ENCODE results near the gene ARL4A.

The ARL4A gene

GRCh38 chr7:12686891-12687717 lies at the start of gene ARL4A:
ARL4A (plus strand) TSS chr7:12687633; CDS start chr7:12688255, 622 bp downstream.
- no peak within 1 kb of the TSS for H3K4me2 ChIP-seq (ENCODE audit: low read depth, low read length, poor library complexity, severe bottlenecking)
- no peaks in the 10 kb centered on the region for H3F3A ChIP-seq (ENCODE audit: low read depth)

GRCh38 chr7:12637819-12638592 lies 49.4 kb upstream of the ARL4A start:
- H3K36me3 ChIP-seq (ENCODE audit: insufficient read depth, low read length), result no peaks in the 10 kb centered on the region
- H3F3A ChIP-seq (ENCODE audit: low read depth), result no peaks in the 10 kb centered on the region
- no peaks in the 10 kb centered on the region for H3K79me2 ChIP-seq (ENCODE audit: insufficient read depth, low read length)
- peak overlapping the region; percentile 84 for H2AFZ ChIP-seq (ENCODE audit: low read length)
- peak overlapping the region; percentile 30 for H3K4me3 ChIP-seq (ENCODE audit: low read length, poor library complexity, severe bottlenecking)
- H3K4me1 ChIP-seq (ENCODE audit: insufficient read depth, low read length, poor library complexity, severe bottlenecking), result no peaks in the 10 kb centered on the region
- no peak for TF ChIP-seq EZH2phosphoT487 (IDR thresholded peaks at IDR 0.05; ENCODE audit: borderline replicate concordance)
- no peak for TF ChIP-seq CTCF (conservative IDR thresholded peaks at IDR 0.05; ENCODE audit: low read length)
- H3K27me3 ChIP-seq (ENCODE audit: insufficient read depth, low read length, poor library complexity, severe bottlenecking), result no peaks in the 10 kb centered on the region
- H4K20me1 ChIP-seq (ENCODE audit: insufficient read depth, low read length, poor library complexity, severe bottlenecking), result no peaks in the 10 kb centered on the region
- no peaks in the 10 kb centered on the region for H3K9me2 ChIP-seq (replicated peaks; ENCODE audit: low read depth, low read length)
- no peak overlapping the region for H3K9ac ChIP-seq (ENCODE audit: low read depth, low read length, poor library complexity, severe bottlenecking)
- H3K4me2 ChIP-seq (ENCODE audit: low read depth, low read length, poor library complexity, severe bottlenecking), result peak overlapping the region; percentile 58
- H3K9me3 ChIP-seq (ENCODE audit: insufficient read depth, low read depth, low read length), result no peaks in the 10 kb centered on the region

More at GRCh38 chr7:12686891-12687717, at the start of gene ARL4A:
- Histone ChIP-seq H3K27me3 (ENCODE audit: insufficient read depth, low read length, poor library complexity, severe bottlenecking) (no peaks in the 10 kb centered on the region), H3K9ac (ENCODE audit: low read depth, low read length, poor library complexity, severe bottlenecking) (no peak within 1 kb of the TSS), H3K4me1 (ENCODE audit: insufficient read depth, low read length, poor library complexity, severe bottlenecking) (no peaks in the 10 kb centered on the region), H3K9me2 (replicated peaks; ENCODE audit: low read depth, low read length) (no peaks in the 10 kb centered on the region), H3K9me3 (ENCODE audit: insufficient read depth, low read depth, low read length) (no peaks in the 10 kb centered on the region), H2AFZ (ENCODE audit: low read length) (no peak within 1 kb of the TSS), H3K79me2 (ENCODE audit: insufficient read depth, low read length) (no peaks in the 10 kb centered on the region), H3K4me3 (ENCODE audit: low read length, poor library complexity, severe bottlenecking) (no peak within 1 kb of the TSS), H4K20me1 (ENCODE audit: insufficient read depth, low read length, poor library complexity, severe bottlenecking) (no peaks in the 10 kb centered on the region), H3K36me3 (ENCODE audit: insufficient read depth, low read length) (no peaks in the 10 kb centered on the region)
- TF ChIP-seq EZH2phosphoT487 (IDR thresholded peaks at IDR 0.05; ENCODE audit: borderline replicate concordance), result no peak
- TF ChIP-seq CTCF (conservative IDR thresholded peaks at IDR 0.05; ENCODE audit: low read length), result no peak

DNA sequence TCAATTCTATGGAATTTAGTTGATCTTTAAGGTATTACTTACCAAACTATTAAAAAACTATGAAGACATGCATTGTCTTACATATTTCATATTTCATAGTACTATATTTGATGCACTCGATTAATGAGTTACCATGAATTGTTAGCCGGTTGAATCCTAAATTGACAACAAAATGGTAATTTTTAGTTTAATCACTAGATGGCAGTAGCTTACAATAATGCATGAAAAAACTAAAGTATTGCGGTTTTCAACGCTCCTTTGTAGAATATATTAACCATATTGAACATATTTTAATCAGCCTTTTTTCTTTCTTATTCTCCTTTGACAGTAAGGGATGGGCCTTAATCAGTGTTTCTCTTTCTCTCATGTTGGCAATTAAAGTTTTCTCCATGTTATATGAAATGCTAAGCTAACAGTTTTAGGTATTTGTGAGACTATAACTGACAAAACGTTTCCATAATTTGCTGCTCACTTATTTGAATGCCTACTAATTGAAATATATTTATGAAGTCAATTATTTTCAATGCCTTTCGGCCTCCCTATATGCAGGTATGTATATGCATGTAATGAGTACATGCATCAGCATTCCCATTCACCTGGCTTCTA lies 48.5 kb upstream of the ARL4A start:
- Histone ChIP-seq H3K27me3 (ENCODE audit: insufficient read depth, low read length, poor library complexity, severe bottlenecking) (no peaks in the 10 kb centered on the region), H3K79me2 (ENCODE audit: insufficient read depth, low read length) (no peaks in the 10 kb centered on the region), H3K9me3 (ENCODE audit: insufficient read depth, low read depth, low read length) (no peaks in the 10 kb centered on the region), H2AFZ (ENCODE audit: low read length) (peak overlapping the region; percentile 84; the same call in 1 of the 2 replicates), H4K20me1 (ENCODE audit: insufficient read depth, low read length, poor library complexity, severe bottlenecking) (no peaks in the 10 kb centered on the region), H3F3A (ENCODE audit: low read depth) (no peaks in the 10 kb centered on the region), H3K36me3 (ENCODE audit: insufficient read depth, low read length) (no peaks in the 10 kb centered on the region), H3K4me3 (ENCODE audit: low read length, poor library complexity, severe bottlenecking) (no peak overlapping the region), H3K4me2 (ENCODE audit: low read depth, low read length, poor library complexity, severe bottlenecking) (peak overlapping the region; percentile 58), H3K4me1 (ENCODE audit: insufficient read depth, low read length, poor library complexity, severe bottlenecking) (no peaks in the 10 kb centered on the region), H3K9me2 (replicated peaks; ENCODE audit: low read depth, low read length) (no peaks in the 10 kb centered on the region), H3K9ac (ENCODE audit: low read depth, low read length, poor library complexity, severe bottlenecking) (no peak overlapping the region)
- TF ChIP-seq EZH2phosphoT487 (IDR thresholded peaks at IDR 0.05; ENCODE audit: borderline replicate concordance) (no peak), CTCF (conservative IDR thresholded peaks at IDR 0.05; ENCODE audit: low read length) (peak; percentile 72)

Data from Loucy (cell line).